Hematopoietic multipotent progenitor cell treated with erythropoietin and hydrocortisone succinate and interleukin-3 and kit ligand, for 17 days (in vitro differentiated cells): ENCODE measurements around the gene ZSCAN2.
"Not testable (repeated sequence)": the region's sequence is repeated elsewhere in the genome, so short reads cannot be mapped to it uniquely, and the experiment has no call there.

ENCODE experiments used
- DNase-seq: peaks from one replicate; pipeline ENCODE4 v3.0.0-alpha.2; 2015; ENCODE audit warnings: low spot score

ZSCAN2 gene

GRCh38 chr15:84641871-84642270, 41.1 kb downstream of the ZSCAN2 start:
- DNase-seq: not testable (repeated sequence)

- DNase-seq: not testable (repeated sequence)
These were observed 41.8 kb downstream of the ZSCAN2 start for GRCh38 chr15:84642640-84643039.

- DNase-seq: no peak
These were observed 43.0 kb downstream of the ZSCAN2 start for GRCh38 chr15:84643838-84644237.

- no peak for DNase-seq
These were observed 44.7 kb downstream of the ZSCAN2 start for GRCh38 chr15:84645496-84645895.

GRCh38 chr15:84645997-84646396, 45.2 kb downstream of the ZSCAN2 start:
- no peak for DNase-seq

- no peak for DNase-seq
These were observed 46.9 kb downstream of the ZSCAN2 start for GRCh38 chr15:84647726-84648125.

GRCh38 chr15:84648539-84648938, 47.7 kb downstream of the ZSCAN2 start:
- no peak for DNase-seq

- no peak for DNase-seq
These were observed 48.9 kb downstream of the ZSCAN2 start for GRCh38 chr15:84649706-84650105.

GRCh38 chr15:84653584-84653909, 52.7 kb downstream of the ZSCAN2 start:
- DNase-seq: no peak

GRCh38 chr15:84653910-84654688, 53.3 kb downstream of the ZSCAN2 start, which contains the start of gene WDR73:
TSS of gene WDR73 (minus strand) at chr15:84654283. CDS start at chr15:84654274, 9 bp downstream.
- DNase-seq: peak; percentile 97

GRCh38 chr15:84654689-84655453, 54.1 kb downstream of the ZSCAN2 start:
- peak; percentile 87 for DNase-seq

GRCh38 chr15:84656972-84657371, 56.2 kb downstream of the ZSCAN2 start:
- DNase-seq: no peak

- no peak for DNase-seq
These were observed 56.9 kb downstream of the ZSCAN2 start for GRCh38 chr15:84657748-84658079.

- DNase-seq: peak; percentile 76
These were observed 57.4 kb downstream of the ZSCAN2 start, which contains the start of gene NMB for GRCh38 chr15:84658080-84658787. TSS of gene NMB (minus strand) at chr15:84658199. CDS start at chr15:84658152, 47 bp downstream.

- DNase-seq: no peak
These were observed 58.1 kb downstream of the ZSCAN2 start for GRCh38 chr15:84658788-84659411.

GRCh38 chr15:84659904-84660781, 59.3 kb downstream of the ZSCAN2 start:
- DNase-seq: no peak

- DNase-seq: no peak
These were observed 60.2 kb downstream of the ZSCAN2 start for GRCh38 chr15:84661001-84661400.

- DNase-seq: no peak
These were observed 65.6 kb downstream of the ZSCAN2 start for GRCh38 chr15:84666373-84666772.

GRCh38 chr15:84668221-84668982, 67.6 kb downstream of the ZSCAN2 start:
- DNase-seq: no peak

- no peak for DNase-seq
These were observed 68.9 kb downstream of the ZSCAN2 start for GRCh38 chr15:84669726-84670125.
